Measurements from ENCODE around the gene PSENEN.
"Not testable (repeated sequence)": the region's sequence is repeated elsewhere in the genome, so short reads cannot be mapped to it uniquely, and the experiment has no call there.

Gene PSENEN

DNA sequence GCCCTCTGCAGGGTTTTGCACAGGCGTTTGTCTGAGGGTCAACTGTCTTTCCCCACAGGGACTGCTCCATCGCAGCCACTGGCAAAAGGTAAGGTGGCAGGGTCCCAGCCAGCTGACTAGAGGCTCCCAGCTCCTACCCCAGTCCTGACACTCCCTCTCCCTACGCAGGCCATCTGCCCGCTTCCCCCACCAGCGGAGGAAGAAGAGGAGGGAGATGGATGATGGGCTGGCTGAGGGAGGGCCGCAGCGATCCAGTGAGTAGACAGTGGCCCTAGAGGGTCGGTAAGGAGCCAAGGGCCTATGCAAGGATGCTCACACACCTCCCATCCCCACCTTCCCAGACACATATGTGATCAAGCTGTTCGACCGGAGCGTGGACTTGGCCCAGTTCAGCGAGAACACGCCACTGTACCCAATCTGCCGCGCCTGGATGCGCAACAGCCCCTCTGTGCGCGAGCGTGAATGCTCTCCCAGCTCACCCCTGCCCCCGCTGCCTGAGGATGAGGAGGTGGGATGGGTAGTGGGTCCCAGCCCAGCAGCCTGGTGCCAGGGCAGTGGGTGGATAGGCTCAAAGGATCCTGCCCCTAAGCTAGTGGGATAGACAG lies 7.4 kb downstream of the PSENEN start:
- no peak for DNase-seq

DNA sequence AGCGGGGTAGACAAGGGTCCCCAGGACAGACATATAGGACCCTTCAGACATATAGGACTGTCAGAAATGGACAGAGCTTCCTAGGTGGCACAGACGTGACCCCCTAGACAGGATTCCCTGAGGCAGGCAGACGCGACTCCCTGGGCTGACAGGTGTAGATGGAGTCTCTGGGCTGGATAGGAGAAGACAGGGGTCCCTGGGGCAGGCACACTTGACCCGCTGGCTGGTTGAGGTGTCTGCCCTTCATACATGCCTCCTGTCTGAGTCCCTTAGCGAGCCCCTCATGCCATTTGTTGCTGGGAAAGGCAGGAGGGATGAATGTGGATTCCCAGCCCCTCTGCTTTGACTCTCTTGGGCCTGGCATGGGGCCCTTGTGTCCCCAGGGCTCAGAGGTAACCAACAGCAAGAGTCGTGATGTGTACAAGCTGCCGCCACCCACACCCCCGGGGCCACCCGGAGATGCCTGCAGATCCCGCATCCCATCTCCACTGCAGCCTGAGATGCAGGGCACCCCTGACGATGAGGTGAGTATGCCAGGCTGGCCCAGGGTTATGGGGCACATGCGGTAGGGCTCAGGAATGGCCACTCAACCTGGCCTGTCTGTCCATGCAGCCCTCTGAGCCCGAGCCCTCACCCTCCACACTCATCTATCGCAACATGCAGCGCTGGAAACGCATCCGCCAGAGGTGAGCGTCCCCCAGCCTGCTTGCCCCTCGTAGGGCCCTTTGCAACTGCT lies 8.4 kb downstream of the PSENEN start:
- no peak for DNase-seq

DNA sequence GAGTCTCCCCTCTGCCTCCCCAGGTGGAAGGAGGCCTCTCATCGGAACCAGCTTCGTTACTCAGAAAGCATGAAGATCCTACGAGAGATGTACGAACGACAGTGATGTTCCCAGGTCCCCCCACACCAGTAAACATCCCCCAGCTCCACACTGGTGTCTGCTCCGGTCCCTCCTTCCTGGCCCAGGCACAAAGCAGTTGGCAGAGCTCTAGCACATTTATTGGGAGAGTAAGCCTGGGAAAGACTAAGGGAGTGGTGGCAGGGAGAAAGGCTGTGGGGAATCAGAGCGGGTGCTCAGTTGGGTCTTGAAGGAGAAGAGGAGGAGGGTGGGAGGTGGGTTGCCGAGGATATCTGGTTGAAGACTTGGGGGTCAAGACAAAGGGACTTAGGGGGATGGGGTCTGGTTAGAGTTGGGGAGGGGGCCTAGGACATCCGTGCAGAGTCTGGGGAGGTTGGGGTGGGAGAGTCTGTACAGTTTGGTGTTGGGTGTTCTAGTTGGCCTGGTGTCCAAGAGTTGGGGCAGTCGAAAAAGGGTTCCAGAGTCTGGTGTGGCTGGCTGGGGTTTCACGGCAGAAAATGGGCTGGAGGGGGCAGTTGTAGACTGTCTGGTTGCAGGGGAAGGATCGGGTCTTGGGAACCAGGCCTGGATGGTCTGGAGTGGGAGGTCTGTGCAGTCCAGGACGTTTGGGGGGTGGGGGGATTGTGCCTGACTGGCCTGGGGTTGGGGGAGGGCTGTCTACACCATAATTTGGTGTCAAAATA lies 9.1 kb downstream of the PSENEN start:
- no peak for DNase-seq

DNA sequence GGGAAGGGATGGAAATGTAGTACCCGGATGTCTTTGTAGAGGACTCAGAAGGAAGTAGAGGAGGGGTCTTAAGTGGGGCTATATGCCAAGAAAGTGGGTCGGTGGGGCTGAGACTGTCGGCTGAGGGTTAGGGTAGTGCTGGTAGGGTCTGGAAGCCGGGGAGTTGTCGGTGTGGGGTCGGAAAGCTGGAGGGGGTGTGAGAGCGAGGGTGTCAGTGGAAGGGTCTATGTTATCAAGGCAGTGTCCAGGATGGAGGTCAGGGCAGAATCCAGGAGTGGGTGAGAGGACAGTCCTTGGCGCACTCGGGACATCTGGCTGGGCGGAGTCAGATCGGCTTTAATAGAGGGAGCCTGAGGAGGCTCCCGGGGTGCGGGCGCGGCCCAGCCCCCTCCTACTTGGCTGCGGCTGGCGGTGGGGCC lies 9.7 kb downstream of the PSENEN start:
- DNase-seq, result no peak

DNA sequence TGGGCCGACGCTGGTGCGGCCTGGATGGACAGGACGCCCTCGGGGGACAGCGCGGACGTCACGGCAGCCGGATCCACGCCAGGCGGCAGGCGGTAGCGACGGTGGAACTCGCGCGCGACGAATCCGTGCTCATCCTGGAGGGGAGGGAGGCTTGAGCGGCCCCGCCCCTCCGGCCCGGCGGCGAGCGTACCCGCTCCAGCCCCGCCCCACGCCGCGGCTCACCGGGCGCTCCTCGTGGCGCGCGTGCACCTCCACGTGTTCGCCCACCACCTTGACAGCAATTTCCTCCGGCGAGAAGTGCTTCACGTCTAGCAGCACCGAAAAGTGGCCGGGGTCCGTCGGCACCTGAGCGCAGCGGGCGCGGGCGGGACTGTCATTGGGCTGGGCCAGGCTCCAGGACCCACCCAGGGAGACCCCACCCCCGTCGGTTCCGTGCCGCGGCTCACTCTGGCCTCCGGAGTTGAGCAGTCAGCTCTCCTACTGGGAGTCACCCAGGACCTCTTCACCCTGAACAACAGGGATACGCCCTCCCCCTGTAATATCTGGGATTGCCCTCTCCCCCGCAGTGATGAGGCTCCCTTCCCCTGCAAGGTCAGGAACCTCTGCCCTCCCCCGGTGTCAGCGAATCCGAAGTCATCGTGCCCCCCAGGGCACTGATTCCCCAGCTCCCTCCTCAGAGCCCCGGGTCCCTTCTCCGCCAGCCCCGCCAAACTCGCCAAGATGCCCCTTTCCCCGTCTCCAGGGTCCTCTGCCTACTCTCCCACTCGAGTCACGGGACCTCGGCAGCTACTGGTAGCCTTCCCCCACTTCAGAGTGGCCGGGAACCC lies 10.3 kb downstream of the PSENEN start:
- DNase-seq, result no peak

GRCh38 chr19:35756377-35757230 lies 11.2 kb downstream of the PSENEN start, which contains the start of gene HSPB6:
TSS of gene HSPB6 (minus strand) at chr19:35757029. CDS start at chr19:35757008, 21 bp downstream.
- no peak for DNase-seq

- no peak for DNase-seq
These were observed 11.8 kb downstream of the PSENEN start for GRCh38 chr19:35757231-35757748.

DNA sequence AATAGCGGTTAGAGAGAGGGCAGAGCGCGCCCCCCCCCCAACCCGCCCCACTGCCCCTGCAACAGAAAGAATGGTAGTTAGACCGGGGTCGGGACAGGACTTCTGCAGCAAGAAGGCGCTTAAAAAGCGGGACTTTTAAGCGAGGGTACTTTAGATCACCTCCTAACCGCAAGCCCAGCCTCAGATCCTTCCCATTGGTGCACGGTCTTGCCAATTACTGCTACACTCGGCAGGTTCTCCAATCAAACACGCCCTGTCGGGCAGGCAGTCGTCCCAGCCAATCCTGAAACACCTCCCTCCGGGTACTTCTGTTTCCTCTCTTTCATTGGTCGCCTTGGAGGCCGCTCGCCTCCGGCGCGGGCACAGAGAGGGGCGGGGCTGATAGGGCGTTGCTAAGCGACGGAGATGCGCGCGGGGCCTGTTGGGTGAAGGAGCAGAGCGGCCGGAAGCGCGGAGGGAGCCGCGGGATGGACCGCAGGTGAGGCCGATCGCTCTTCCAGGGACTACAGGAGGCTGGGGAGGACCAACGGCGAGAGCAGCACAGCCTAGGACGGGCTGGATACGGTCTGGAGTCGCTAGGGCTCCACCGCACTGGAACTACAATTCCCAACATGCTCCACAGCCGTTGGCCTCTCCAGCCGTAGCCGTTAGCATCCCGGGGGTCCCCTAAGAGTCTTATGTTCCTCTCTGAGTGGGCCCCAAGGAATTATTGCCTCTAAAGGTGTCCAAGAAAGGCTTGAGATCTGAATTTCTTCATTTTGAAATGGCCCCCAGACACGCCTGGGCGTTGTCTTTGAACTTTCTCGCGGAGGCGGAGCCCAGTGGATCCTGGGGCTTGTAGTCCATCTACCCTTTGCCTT lies 12.5 kb downstream of the PSENEN start, which contains the start of gene PROSER3:
TSS of gene PROSER3 (plus strand) at position 428 of the 860 bp plus-strand sequence. CDS start at position 468, 40 bp downstream.
- peak; percentile 100 for DNase-seq

DNA sequence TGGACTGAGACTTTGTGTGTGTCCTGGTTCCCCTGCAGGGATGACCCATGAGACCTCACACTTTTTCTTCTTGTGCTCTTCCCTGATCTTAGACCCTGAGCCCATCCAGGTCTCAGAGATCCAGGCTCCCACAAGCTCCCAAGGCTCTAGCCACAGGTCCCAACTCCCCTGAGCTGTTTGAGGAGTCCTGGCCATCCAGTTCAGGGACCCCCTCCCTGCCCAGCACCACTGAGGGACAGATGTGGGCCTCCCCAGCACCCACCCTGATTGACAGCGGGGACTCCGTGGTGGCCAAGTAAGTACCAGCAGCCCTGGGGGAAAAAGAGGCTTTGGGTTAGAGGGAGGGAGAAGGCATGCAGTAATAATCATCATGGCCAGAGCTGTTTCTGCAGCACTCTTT lies 14.2 kb downstream of the PSENEN start:
- no peak for DNase-seq

GRCh38 chr19:35760711-35761349 lies 15.4 kb downstream of the PSENEN start:
- no peak for DNase-seq

DNA sequence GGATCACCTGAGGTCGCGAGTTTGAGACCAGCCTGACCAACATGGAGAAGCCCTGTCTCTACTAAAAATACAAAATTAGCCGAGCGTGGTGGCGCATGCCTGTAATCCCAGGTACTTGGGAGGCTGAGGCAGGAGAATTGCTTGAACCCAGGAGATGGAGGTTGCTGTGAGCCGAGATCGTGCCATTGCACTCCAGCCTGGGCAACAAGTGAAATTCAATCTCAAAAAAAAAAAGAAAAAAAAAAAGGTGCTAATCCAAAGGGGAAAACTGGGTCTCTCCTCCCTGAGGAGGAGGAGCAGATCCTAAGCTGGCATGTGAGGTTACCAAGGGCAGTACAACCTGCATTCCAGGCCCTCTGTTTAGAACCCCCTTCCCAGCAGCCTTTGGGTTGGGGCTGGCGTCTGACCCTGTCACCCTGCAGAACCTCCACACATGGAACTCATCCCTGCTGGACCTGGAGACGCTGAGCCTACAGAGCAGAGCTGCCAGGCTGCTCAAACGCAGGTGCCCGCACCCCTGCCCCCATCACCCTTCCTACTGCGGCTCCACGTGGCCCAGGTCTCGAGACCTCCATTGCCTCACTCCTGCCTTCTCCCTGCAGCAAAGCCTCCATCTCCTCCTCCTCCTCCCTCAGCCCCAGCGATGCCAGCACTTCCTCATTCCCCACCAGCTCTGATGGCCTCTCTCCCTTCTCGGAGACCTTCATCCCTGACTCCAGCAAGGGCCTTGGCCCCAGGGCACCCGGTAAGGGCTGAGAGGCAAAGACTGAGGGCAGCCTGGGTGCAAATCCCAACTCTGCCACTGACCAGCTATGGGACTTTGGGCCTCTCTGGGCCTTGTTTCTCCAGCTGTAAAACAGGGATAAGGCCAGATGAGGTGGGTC lies 19.2 kb downstream of the PSENEN start:
- no peak for DNase-seq

DNA sequence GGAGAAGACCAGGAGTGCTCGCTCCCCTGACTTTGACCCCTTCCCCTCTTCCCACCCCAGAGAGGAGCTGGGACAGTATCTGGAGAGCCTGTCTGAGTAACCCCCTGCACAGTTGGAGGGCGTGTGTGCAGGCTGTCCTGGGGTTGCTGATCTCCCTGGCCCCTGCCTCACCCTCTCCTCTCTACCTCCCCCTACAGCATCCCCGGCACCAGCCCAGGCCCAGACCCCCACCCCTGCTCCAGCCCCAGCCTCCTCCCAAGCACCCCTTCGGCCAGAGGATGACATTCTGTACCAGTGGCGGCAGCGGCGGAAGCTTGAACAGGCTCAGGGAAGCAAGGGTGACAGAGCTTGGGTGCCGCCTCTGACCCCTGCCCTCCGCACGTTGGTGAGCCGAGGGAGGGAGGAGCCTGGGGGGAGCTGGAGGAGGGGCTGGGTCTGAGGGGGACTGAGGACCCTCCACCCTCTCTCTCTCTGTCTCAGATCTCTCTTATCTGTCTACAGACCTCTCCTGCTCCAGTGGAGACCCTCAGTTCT lies 21.2 kb downstream of the PSENEN start:
- no peak for DNase-seq

DNA sequence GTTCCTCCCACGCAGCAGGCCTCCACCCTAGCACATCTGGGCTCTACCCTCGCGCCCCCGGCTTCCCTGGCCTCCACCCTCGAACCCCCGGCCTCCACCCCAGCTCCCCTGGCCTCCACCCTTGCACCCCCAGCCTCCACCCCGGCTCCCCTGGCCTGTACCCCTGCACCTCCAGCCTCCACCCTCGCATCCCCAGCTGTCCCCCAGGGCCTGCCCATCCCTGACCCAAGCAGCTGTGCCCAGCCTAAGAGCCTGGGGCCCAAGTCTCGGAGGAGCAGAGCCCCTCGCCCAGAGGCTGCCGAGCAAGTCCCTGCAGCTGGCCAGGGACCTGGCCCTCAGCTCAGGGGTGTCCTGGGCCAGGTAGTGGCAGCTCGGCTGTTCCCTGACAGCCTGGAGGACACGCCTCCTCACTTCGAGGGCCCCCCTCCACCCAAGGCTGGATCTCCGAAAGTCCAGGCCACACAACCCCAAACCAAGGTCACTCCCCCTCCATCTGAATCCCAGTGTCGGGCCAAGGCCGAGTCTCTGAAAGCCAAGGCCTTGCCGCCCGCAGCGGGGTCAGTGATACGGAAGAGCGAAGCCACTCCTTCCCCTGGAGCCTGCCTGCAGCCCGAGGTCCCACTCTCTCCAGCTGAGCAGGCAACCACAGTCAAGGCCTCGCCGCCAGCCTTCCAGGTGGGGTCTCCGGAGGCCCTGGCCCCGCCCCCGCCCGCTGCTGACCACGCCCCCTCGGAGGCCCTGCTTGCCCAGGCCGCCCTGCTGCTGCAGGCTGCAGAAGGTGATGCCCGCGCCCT lies 22.0 kb downstream of the PSENEN start:
- DNase-seq, result no peak

DNA sequence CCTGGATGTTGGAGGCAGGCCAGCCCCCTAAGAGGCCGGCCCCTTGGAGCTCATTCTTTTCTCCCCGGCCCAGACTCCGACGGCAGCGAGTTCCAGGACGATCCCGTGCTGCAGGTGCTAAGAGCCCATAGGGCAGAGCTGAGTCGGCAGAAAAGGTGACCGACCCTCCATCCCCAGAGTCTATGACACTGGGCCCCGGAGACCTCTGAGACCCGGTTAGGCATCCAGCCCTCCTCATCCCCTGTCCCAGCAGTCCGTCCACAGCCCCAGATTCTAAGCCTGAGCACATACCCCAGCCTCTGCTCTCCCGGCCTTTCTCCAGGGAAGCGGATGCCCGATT lies 22.6 kb downstream of the PSENEN start:
- DNase-seq, result no peak

- not testable (repeated sequence) for DNase-seq
These were observed 26.9 kb downstream of the PSENEN start for GRCh38 chr19:35772362-35772761.

GRCh38 chr19:35773020-35773806 lies 27.8 kb downstream of the PSENEN start:
- DNase-seq, result peak; percentile 27

Measured in OCI-M1 (cell line).